RWPE2 (cell line): ENCODE results near the gene SSBP3.
A peak's percentile ranks its signal among the peaks of the same experiment; 100 is the strongest.
"Not testable (repeated sequence)": the region's sequence is repeated elsewhere in the genome, so short reads cannot be mapped to it uniquely, and the experiment has no call there.

Experiments
- ATAC-seq: fragments of 200-7000 bp; cut with Tn5 transposase; 3 replicates; pipeline ENCODE4 v1.9.1; 2021; ENCODE audit warnings: low read depth
- DNase-seq: peaks from one replicate; pipeline ENCODE4 v3.0.0-alpha.2; 2020; ENCODE audit warnings: low spot score
- H3K27ac ChIP-seq: fragments of 450-650 bp; 2 replicates; pipeline ENCODE4 v1.5.1; 2017; ENCODE audit warnings: mild to moderate bottlenecking; ENCODE audit not compliant: poor library complexity, severe bottlenecking
- H3K27me3 ChIP-seq: fragments of 250-450 bp; sonication (Bioruptor Pico); 2 replicates; pipeline ENCODE4 v1.5.1; 2021; ENCODE audit warnings: mild to moderate bottlenecking, moderate library complexity; ENCODE audit not compliant: insufficient read depth, poor library complexity, severe bottlenecking
- H3K36me3 ChIP-seq: fragments of 250-450 bp; sonication (Bioruptor Pico); 2 replicates; pipeline ENCODE4 v1.5.1; 2020; ENCODE audit warnings: low read depth, mild to moderate bottlenecking, moderate library complexity
- H3K4me1 ChIP-seq: fragments of 250-450 bp; sonication (Bioruptor Pico); 2 replicates; pipeline ENCODE4 v1.5.1; 2021; ENCODE audit warnings: mild to moderate bottlenecking, moderate library complexity; ENCODE audit not compliant: insufficient read depth, poor library complexity, severe bottlenecking
- H3K4me3 ChIP-seq: fragments of 250-450 bp; sonication (Bioruptor Pico); 2 replicates; pipeline ENCODE4 v1.5.1; 2021; ENCODE audit warnings: mild to moderate bottlenecking, moderate library complexity; ENCODE audit not compliant: severe bottlenecking
- H3K9me3 ChIP-seq: fragments of 250-450 bp; sonication (Bioruptor Pico); 2 replicates; pipeline ENCODE4 v1.5.1; 2021; ENCODE audit warnings: mild to moderate bottlenecking, moderate library complexity; ENCODE audit not compliant: severe bottlenecking
- CTCF ChIP-seq: fragments of 450-650 bp; IDR thresholded peaks from one replicate; pipeline ENCODE4 v1.5.1; 2017; ENCODE audit warnings: mild to moderate bottlenecking, moderate library complexity; ENCODE audit not compliant: poor library complexity, severe bottlenecking

Gene SSBP3

GRCh38 chr1:54234284-54234683, 171.9 kb downstream of the SSBP3 start:
- H3K4me1 ChIP-seq = no peaks in the 10 kb centered on the region
- H3K27ac ChIP-seq = no peak overlapping the region
- no peak overlapping the region for H3K4me3 ChIP-seq
- no peaks in the 10 kb centered on the region for H3K36me3 ChIP-seq
- ATAC-seq (no peak), DNase-seq (no peak)
- no peaks in the 10 kb centered on the region for H3K27me3 ChIP-seq
- TF ChIP-seq CTCF = no peak
- H3K9me3 ChIP-seq = no peaks in the 10 kb centered on the region

GRCh38 chr1:54233196-54233595, 173.0 kb downstream of the SSBP3 start:
- not testable (repeated sequence) for H3K27me3 ChIP-seq, ATAC-seq, H3K27ac ChIP-seq, DNase-seq, H3K9me3 ChIP-seq, H3K36me3 ChIP-seq, H3K4me1 ChIP-seq, H3K4me3 ChIP-seq

- H3K27me3 ChIP-seq = no peaks in the 10 kb centered on the region
- ATAC-seq (no peak), DNase-seq (no peak)
- no peak overlapping the region for H3K4me3 ChIP-seq
- H3K27ac ChIP-seq = no peak overlapping the region
- no peaks in the 10 kb centered on the region for H3K4me1 ChIP-seq
- H3K36me3 ChIP-seq = no peaks in the 10 kb centered on the region
- H3K9me3 ChIP-seq = no peaks in the 10 kb centered on the region
- no peak for TF ChIP-seq CTCF
Observed at GRCh38 chr1:54230507-54231339, 175.5 kb downstream of the SSBP3 start.

GRCh38 chr1:54229281-54229891, 176.8 kb downstream of the SSBP3 start:
- DNase-seq = no peak
- Histone ChIP-seq H3K27me3 (no peaks in the 10 kb centered on the region), H3K36me3 (no peaks in the 10 kb centered on the region), H3K9me3 (no peaks in the 10 kb centered on the region), H3K4me1 (no peaks in the 10 kb centered on the region), H3K27ac (no peak overlapping the region), H3K4me3 (no peak overlapping the region)
- TF ChIP-seq CTCF = no peak
- peak; percentile 57 for ATAC-seq

GRCh38 chr1:54228638-54229079, 177.5 kb downstream of the SSBP3 start:
- H3K27me3 ChIP-seq = no peaks in the 10 kb centered on the region
- no peak overlapping the region for H3K4me3 ChIP-seq
- no peak for TF ChIP-seq CTCF
- no peaks in the 10 kb centered on the region for H3K9me3 ChIP-seq
- DNase-seq (no peak), ATAC-seq (no peak; the same call in 2 of the 3 replicates)
- no peaks in the 10 kb centered on the region for H3K36me3 ChIP-seq
- no peak overlapping the region for H3K27ac ChIP-seq
- no peaks in the 10 kb centered on the region for H3K4me1 ChIP-seq
